ENCODE results near the gene PSMD4. TPM values are rescaled to one million over a fixed set of nuclear protein-coding genes. Genes with fewer than 3 reads are reported as not detected.
A peak's percentile ranks its signal among the peaks of the same experiment; 100 is the strongest.
"Not testable (repeated sequence)": the region's sequence is repeated elsewhere in the genome, so short reads cannot be mapped to it uniquely, and the experiment has no call there.

Gene PSMD4
- total RNA-seq, result 100 to 1,000 TPM in 1 of 3 donors, 10 to 100 TPM in 2; 90.2 to 150 (median 95.1) TPM
- long read RNA-seq, donor 1, transcript PSMD4-201 (10 exons, 1,333 nt), result minor isoform, 9 of 201 reads
- long read RNA-seq, donor 1, transcript PSMD4-202 (10 exons, 1,350 nt), result major isoform, 163 of 201 reads
- long read RNA-seq, donor 1, partial matches to known transcripts, result 7 of 201 reads
- long read RNA-seq, donor 1, other reads (novel, unspliced or antisense), result 22 of 201 reads
- long read RNA-seq, donor 2, transcript PSMD4-202 (10 exons, 1,350 nt), result major isoform, 103 of 125 reads
- long read RNA-seq, donor 2, transcript PSMD4-201 (10 exons, 1,333 nt), result minor isoform, 11 of 125 reads
- long read RNA-seq, donor 2, partial matches to known transcripts, result 2 of 125 reads
- long read RNA-seq, donor 2, other reads (novel, unspliced or antisense), result 9 of 125 reads

- H3K4me1 ChIP-seq (ENCODE audit: low read depth), result peaks cover 17% of the 10 kb centered on the region
- H3K4me3 ChIP-seq, result peak within 1 kb of the TSS; percentile 93
- no peaks in the 10 kb centered on the region for H3K9me3 ChIP-seq
- DNase-seq (peak; percentile 95 to 96 (median 96)), ATAC-seq (peak; percentile 100)
- no peak for TF ChIP-seq CTCF (IDR thresholded peaks at IDR 0.05)
- intact Hi-C loops (cut with DNase I, micrococcal nuclease), result loop anchor here in 1 of 2 donors (5.0 kb wide), 1 partner anchor 57 kb away; the partner anchor contains the start of gene PIP5K1A
- H3K36me3 ChIP-seq (ENCODE audit: low read depth), result no peaks in the 10 kb centered on the region
Observed at GRCh38 chr1:151254217-151255213, at the start of gene PSMD4. PSMD4 (plus strand) TSS chr1:151254734; CDS start chr1:151254783, 49 bp downstream.

DNA sequence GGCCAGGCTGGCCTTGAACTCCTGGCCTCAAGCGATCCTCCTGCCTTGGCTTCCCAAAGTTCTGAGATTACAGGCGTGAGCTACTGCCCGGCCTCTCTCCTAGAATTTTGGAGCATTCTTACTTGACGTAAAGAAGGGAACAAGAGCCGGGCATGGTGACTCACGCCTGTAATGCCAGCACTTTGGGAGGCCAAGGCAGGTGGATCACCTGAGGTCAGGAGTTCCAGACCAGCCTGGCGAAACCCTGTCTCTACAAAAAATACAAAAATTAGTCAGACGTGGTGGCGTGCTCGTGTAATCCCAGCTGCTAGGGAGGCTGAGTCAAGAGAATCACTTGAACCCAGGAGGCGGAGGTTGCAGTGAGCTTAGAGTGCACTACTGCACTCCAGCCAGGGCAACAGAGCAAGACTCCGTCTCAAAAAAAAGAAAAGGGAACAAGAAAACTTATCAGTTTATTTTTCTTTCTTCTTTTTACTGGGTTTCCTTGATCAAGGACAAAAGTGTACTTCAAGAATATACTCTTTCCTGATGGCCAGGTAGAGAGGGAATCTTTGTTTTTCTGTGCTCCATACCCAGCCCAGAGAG lies 49.1 kb upstream of the PSMD4 start:
- H3K36me3 ChIP-seq (ENCODE audit: low read depth), result not testable (repeated sequence)
- H3K4me1 ChIP-seq (ENCODE audit: low read depth), result peaks cover 16% of the 10 kb centered on the region

GRCh38 chr1:151210830-151211229 lies 43.7 kb upstream of the PSMD4 start:
- no peak for DNase-seq
- ATAC-seq, result no peak
- Histone ChIP-seq H3K9me3 (no peaks in the 10 kb centered on the region), H3K4me3 (no peak overlapping the region), H3K4me1 (ENCODE audit: low read depth) (no peaks in the 10 kb centered on the region), H3K36me3 (ENCODE audit: low read depth) (peaks cover 4% of the 10 kb centered on the region)
- no peak for TF ChIP-seq CTCF (IDR thresholded peaks at IDR 0.05)
- intact Hi-C loops (cut with DNase I, micrococcal nuclease), result no loop called here

More for the DNA sequence above, 49.1 kb upstream of the PSMD4 start:
- DNase-seq; ATAC-seq; H3K4me3 ChIP-seq; intact Hi-C loops (cut with DNase I, micrococcal nuclease); H3K9me3 ChIP-seq: not testable (repeated sequence)

DNA sequence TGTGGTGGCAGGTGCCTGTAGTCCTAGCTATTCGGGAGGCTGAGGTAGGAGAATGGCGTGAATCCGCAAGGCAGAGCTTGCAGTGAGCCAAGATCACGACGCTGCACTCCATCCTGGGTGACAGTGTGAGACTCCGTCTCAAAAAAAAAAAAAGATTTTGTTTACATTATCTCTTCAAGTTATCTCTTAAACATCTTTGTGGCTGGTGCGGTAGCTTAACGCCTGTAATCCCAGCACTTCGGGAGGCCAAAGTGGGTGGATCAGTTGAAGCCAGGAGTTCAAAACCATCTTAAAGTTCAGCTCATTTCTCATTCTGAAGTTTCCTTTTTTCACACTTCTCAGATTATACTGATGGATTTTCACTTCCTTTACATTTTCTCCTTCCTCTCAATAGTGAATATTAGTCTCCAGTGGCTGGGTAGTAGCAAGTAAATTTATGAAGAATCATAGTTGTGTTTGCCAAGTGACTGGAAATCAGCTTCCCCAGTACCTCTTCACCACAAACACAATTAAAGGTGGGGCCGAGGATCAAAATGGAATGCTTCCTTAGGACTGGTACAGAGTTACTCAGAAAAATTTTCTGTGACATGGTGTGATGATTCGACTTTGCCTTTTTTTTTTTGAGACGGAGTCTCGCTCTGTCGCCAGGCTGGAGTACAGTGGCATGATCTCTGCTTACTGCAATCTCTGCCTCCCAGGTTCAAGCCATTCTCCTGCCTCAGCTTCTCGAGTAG lies 42.4 kb upstream of the PSMD4 start:
- TF ChIP-seq CTCF (IDR thresholded peaks at IDR 0.05), result no peak
- H3K9me3 ChIP-seq, result no peaks in the 10 kb centered on the region
- H3K4me3 ChIP-seq, result no peak overlapping the region
- H3K36me3 ChIP-seq (ENCODE audit: low read depth), result no peaks in the 10 kb centered on the region
- no peaks in the 10 kb centered on the region for H3K4me1 ChIP-seq (ENCODE audit: low read depth)
- intact Hi-C loops (cut with DNase I, micrococcal nuclease), result no loop called here
- DNase-seq, result no peak
- ATAC-seq, result no peak

DNA sequence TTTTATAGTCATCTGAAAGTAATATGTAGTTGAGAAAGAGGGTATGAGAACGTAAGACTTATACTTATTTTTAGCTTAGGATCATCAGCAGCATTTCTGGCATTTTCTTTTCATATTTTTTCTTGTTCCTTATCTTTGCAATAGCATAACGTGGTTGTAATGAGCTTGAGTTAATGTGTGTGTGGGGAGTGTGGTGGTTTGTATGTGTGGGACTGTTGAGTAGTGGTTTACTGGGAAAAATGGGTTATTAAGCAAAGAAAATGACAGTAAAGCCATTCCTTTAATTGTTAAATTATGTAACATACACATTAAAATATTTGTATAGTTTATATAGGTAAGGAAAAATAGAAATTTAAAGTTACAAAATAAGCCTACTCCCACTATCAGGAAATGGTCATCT lies 41.0 kb upstream of the PSMD4 start:
- intact Hi-C loops (cut with DNase I, micrococcal nuclease), result no loop called here
- H3K4me1 ChIP-seq (ENCODE audit: low read depth), result no peaks in the 10 kb centered on the region
- no peaks in the 10 kb centered on the region for H3K36me3 ChIP-seq (ENCODE audit: low read depth)
- TF ChIP-seq CTCF (IDR thresholded peaks at IDR 0.05), result no peak
- H3K9me3 ChIP-seq, result no peaks in the 10 kb centered on the region
- H3K4me3 ChIP-seq, result no peak overlapping the region
- no peak for DNase-seq
- ATAC-seq, result no peak
